Glutamatergic neuron (in vitro differentiated cells): ENCODE results near the gene SRPK1. TPM values are rescaled to one million over a fixed set of nuclear protein-coding genes. Genes with fewer than 3 reads are reported as not detected.
A peak's percentile ranks its signal among the peaks of the same experiment; 100 is the strongest.

Source experiments
- DNase-seq: peaks from one replicate; pipeline ENCODE4 v3.0.0; 2022
- H3K27ac Mint-ChIP-seq: one replicate; pipeline ENCODE4 v1.8.0; 2020; ENCODE audit warnings: mild to moderate bottlenecking, mixed read lengths, inconsistent platforms; ENCODE audit not compliant: unreplicated experiment
- H3K27me3 Mint-ChIP-seq: one replicate; pipeline ENCODE4 v1.8.0; 2020; ENCODE audit warnings: mild to moderate bottlenecking, moderate library complexity, mixed read lengths, inconsistent platforms; ENCODE audit not compliant: unreplicated experiment
- H3K36me3 Mint-ChIP-seq: one replicate; pipeline ENCODE4 v1.8.0; 2020; ENCODE audit warnings: mild to moderate bottlenecking, mixed read lengths, inconsistent platforms; ENCODE audit not compliant: unreplicated experiment
- H3K4me1 Mint-ChIP-seq: one replicate; pipeline ENCODE4 v1.8.0; 2020; ENCODE audit warnings: mild to moderate bottlenecking, low read depth, mixed read lengths, inconsistent platforms; ENCODE audit not compliant: unreplicated experiment
- H3K4me3 Mint-ChIP-seq: one replicate; pipeline ENCODE4 v1.8.0; 2020; ENCODE audit warnings: mild to moderate bottlenecking, mixed read lengths, inconsistent platforms; ENCODE audit not compliant: unreplicated experiment
- H3K9me3 Mint-ChIP-seq: one replicate; pipeline ENCODE4 v1.8.0; 2020; ENCODE audit warnings: mild to moderate bottlenecking, moderate library complexity, mixed read lengths, inconsistent platforms; ENCODE audit not compliant: unreplicated experiment
- long read RNA-seq: library from polyadenylated mRNA; unstranded; transcript quantifications from one replicate; pipeline ENCODE4 v2.0.0, GENCODE V29; 2020; ENCODE audit not compliant: unreplicated experiment
- total RNA-seq: library from RNA; stranded (reverse); fragmentation: NEBNext Ultra II Directional; extraction: Animal tissue kit (Norgen Biotek cat#: 25700); gene quantifications from one replicate; pipeline ENCODE4 v1.2.1, GENCODE V29; 2021; ENCODE audit not compliant: unreplicated experiment
- TF ChIP-seq, protein P1 (sequence below): fragments of 200-600 bp; sonication (generic); IDR thresholded peaks from one replicate; pipeline ENCODE4 v1.5.0; 2021; ENCODE audit not compliant: partially characterized antibody, unreplicated experiment

Gene SRPK1
- total RNA-seq: 89.8 TPM
- long read RNA-seq, full-length matches to known transcripts: 4 of 36 reads
- long read RNA-seq, partial matches to known transcripts: 21 of 36 reads
- long read RNA-seq, other reads (novel, unspliced or antisense): 11 of 36 reads

DNA sequence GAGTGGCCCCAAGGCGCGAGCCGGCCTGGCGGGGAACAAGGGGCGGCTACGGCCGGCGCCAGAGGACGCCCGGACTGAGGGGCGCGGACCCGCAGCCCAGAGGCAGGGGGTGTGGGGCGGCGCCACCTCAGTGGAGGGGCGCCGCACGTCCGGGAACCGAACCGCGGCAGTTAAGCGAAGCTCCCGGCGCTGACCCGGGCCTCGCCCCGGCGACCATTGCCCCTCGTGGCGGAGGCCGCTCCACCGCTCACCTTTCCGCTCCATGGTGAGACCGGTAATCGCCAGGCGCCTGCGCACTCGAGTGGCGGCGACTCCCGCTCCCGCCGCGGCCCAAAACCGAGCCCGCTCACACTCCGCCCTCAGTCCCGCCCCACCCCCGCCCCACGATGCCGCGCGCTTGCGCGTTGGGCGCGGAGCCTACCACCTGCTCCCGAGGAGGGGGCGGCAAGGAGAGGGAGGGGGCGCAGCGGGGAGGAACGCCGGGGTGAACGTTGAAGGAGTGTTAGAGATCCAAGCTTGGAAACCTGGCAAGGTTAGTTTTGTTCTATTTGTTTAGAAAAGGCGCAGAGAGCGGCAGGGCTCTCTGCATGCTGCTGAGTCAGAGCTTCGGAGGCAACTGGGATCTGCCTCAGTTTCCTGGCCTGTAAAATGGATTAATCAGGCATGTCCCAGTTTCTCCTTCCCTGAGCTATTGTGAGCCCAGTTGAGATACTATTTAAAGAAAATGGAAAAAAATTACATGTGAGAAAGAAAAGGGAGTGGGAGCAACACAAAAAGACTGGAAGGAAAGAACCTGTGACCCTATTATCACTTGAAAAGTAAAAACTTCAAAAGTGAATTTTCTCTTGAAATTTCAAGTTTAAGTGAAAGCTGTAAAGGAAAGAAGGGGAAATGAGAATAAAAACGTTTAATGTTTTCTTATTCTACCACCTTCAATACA is at the start of gene SRPK1:
Gene SRPK1, minus strand, starts transcription at position 306 of the 940 bp plus-strand sequence. Its CDS starts 42 bp downstream, at position 264.
- TF ChIP-seq, protein P1, sequence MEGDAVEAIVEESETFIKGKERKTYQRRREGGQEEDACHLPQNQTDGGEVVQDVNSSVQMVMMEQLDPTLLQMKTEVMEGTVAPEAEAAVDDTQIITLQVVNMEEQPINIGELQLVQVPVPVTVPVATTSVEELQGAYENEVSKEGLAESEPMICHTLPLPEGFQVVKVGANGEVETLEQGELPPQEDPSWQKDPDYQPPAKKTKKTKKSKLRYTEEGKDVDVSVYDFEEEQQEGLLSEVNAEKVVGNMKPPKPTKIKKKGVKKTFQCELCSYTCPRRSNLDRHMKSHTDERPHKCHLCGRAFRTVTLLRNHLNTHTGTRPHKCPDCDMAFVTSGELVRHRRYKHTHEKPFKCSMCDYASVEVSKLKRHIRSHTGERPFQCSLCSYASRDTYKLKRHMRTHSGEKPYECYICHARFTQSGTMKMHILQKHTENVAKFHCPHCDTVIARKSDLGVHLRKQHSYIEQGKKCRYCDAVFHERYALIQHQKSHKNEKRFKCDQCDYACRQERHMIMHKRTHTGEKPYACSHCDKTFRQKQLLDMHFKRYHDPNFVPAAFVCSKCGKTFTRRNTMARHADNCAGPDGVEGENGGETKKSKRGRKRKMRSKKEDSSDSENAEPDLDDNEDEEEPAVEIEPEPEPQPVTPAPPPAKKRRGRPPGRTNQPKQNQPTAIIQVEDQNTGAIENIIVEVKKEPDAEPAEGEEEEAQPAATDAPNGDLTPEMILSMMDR: no peak
- DNase-seq: peak; percentile 92
- Mint-ChIP-seq H3K27me3 (peaks cover 5% of the 10 kb centered on the region), H3K4me3 (peak within 1 kb of the TSS; percentile 100), H3K27ac (peak within 1 kb of the TSS; percentile 94), H3K9me3 (peaks cover 5% of the 10 kb centered on the region), H3K36me3 (no peaks in the 10 kb centered on the region), H3K4me1 (peaks cover 25% of the 10 kb centered on the region)

DNA sequence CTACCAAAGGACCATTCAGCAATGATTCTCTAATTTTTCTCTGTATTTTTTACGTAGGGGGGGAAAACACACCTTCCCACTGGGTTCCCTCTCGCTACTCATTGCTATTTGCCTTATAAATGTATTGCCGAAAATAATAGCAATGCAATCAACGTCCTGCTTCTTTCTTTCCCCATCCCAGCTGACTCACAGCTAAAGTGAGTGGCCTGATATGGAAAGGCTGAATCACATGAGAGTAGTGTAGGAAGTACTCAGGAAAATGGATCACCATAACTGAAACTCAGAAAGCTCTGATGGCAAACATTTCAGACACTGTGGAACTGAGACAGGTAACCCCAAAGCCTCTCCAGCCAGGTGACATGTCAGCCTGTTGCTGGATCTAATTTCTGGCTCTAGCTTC is 49.3 kb upstream of the SRPK1 start:
- TF ChIP-seq, protein P1: no peak
- no peaks in the 10 kb centered on the region for H3K9me3 Mint-ChIP-seq
- DNase-seq: no peak
- peaks cover 2% of the 10 kb centered on the region for H3K27me3 Mint-ChIP-seq
- H3K4me1 Mint-ChIP-seq: peaks cover 6% of the 10 kb centered on the region
- H3K36me3 Mint-ChIP-seq: no peaks in the 10 kb centered on the region
- no peak overlapping the region for H3K4me3 Mint-ChIP-seq
- H3K27ac Mint-ChIP-seq: no peak overlapping the region

DNA sequence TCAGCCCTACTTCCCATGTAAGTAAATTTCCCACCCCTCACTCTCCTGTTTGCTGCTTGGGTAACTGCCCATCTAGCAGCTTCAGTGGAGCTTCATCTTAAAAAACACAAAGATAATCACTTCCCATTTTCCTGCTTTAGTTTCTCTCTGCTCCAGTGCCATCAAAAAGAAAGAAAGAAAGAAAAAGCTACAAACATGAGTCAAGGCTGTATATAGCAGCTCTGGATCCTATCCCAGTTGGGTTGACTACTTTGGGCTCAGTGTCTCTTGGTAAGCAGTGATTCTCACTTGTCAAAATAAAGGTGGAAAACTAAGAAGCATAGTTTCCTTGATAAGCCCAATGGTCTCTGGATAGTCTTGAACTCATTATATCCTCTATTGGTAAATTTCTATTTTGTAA is 48.7 kb upstream of the SRPK1 start:
- Mint-ChIP-seq H3K27me3 (peaks cover 2% of the 10 kb centered on the region), H3K9me3 (no peaks in the 10 kb centered on the region), H3K36me3 (no peaks in the 10 kb centered on the region), H3K4me3 (no peak overlapping the region), H3K4me1 (peaks cover 6% of the 10 kb centered on the region), H3K27ac (no peak overlapping the region)
- TF ChIP-seq, protein P1: no peak
- no peak for DNase-seq

DNA sequence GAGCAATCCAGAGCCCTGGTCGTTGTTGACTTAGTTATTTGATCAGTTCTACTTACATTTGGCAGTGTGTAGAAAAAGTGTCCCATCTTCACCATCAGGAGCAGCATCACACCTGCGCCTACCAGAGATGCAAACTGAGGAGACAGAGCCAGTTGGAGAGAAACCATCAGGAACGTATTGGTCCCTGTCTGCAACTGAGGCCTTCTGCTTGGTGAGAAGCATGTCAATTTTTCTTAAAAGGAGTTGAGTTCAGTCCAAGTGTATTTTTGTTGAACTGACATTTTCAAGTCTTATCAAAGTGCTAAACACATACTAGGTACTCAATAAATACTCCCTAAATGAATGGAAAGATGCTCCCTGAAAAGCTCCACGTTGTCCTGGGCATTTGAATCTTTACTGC is 47.9 kb upstream of the SRPK1 start:
- DNase-seq: no peak
- no peaks in the 10 kb centered on the region for H3K36me3 Mint-ChIP-seq

More for the DNA sequence above, 47.9 kb upstream of the SRPK1 start:
- TF ChIP-seq, protein P1: no peak
- no peak overlapping the region for H3K27ac Mint-ChIP-seq
- no peak overlapping the region for H3K4me3 Mint-ChIP-seq
- peaks cover 2% of the 10 kb centered on the region for H3K27me3 Mint-ChIP-seq
- peaks cover 6% of the 10 kb centered on the region for H3K4me1 Mint-ChIP-seq
- H3K9me3 Mint-ChIP-seq: no peaks in the 10 kb centered on the region
